Kidney tubule cell (primary cell): ENCODE results near the gene PAQR6.

ENCODE experiments used
- DNase-seq: peaks from one replicate; pipeline ENCODE4 v3.0.0-alpha.2; 2018; ENCODE audit warnings: low spot score

PAQR6 gene

GRCh38 chr1:156195853-156196252 lies 52.0 kb downstream of the PAQR6 start:
- DNase-seq: no peak

GRCh38 chr1:156194300-156194652 lies 53.6 kb downstream of the PAQR6 start:
- no peak for DNase-seq

DNA sequence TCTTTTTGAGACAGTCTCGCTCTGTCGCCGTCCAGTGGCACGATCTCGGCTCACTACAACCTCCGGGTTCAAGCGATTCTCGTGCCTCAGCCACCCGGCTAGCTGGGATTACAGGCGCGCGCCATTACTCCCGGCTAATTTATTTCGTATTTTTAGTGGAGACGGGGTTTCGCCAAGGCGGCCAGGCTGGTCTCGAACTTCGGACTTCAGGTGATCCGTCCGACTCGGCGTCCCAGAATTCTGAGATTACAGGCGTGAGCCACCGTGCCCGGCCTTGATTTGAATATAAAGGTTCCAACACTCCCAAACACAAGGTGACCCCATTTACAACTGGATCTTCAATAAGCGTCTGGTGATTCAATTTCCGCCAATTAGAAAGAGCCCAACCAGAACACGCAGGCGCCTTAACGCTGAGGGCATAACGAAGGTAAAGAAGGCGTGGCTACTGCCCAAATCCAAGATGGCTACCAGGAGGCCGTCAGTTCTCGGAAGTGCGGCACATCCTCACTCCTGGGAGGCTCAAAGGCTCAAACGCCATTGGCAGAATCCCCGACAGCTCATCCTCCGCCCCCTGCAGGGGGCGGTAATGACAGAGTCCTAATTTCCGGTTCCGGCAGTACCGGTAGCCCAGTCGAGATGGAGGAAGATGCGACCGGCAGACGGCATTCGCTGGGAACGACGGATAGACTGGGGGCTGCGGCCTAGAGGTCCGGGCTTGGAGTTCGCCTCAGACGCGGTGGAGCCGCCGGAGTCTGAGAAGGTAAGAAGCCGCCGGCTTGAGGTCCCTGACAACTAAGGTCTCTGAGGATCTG lies 54.2 kb downstream of the PAQR6 start, which contains the start of gene SLC25A44:
Gene SLC25A44 (plus strand): TSS at position 617 of the 812 bp plus-strand sequence. CDS start 5,744 bp downstream, outside the sequence.
- DNase-seq: peak; percentile 99
